Omental fat pad (tissue), 4 donors: ENCODE measurements around the gene CDK9. TPM values are rescaled to one million over a fixed set of nuclear protein-coding genes. Genes with fewer than 3 reads are reported as not detected.

Experiments used
- ATAC-seq: fragments of 150-250 bp; one replicate; pipeline ENCODE4 v1.9.1; 2016; ENCODE audit warnings: mild to moderate bottlenecking, moderate library complexity; ENCODE audit not compliant: low FRiP score
- DNase-seq: peaks from one replicate; pipeline ENCODE4 v3.0.0-alpha.2; 2019; ENCODE audit warnings: low spot score
- total RNA-seq, 4 donors: library from RNA; depleted of rRNA; stranded (reverse); fragments of >200 nt; gene quantifications; one replicate each; pipeline ENCODE4 v1.1.0, GENCODE V29; 2016
- TF ChIP-seq, protein P1 (sequence below), 3 donors: fragments of 450-650 bp; IDR thresholded peaks; one replicate each; pipeline ENCODE4 v1.5.1; 2016 to 2017; ENCODE audit warnings: antibody characterized with exemption in 3 of 3, mild to moderate bottlenecking in 3 of 3, moderate library complexity in 2 of 3

CDK9 gene
- total RNA-seq, 4 donors from 2014 or later = 69.8 to 117 (median 85.8) TPM

DNA sequence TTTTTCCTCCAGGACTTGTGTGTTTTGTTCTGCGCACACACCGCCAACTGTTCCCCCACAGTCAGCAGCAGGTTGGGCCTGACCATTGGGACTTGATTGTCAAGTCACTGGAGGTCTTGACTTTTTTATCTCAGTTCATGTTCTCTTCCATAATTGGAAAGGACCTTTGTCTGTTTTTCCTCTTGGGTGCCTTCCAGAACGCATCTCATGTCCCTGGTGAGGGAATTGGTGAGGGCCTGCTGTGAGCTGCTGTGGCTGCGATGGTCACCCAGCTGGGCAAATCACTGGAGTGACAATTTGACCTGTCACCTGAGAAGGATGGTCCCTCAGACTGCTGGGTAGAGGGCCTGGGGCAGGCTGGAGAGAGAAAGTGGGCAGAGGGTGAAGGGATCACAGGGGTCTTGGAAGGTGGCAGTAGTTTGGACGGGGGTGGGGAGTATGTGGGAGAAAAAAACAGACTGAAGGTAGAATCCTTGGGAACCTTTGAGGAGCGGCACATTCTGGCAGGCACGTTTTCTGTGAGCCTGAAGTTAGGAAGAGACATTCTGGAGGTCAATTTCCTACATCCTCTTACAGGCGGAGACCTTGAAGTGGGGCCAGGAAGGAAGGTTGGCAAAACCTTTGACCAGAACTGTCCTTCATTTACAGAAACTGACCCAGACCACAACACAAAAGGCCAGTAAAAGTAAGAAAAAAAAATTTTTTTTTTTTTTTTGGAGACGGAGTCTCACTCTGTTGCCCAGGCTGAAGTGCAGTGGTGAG lies 4.4 kb downstream of the CDK9 start:
- DNase-seq (no peak), ATAC-seq (no peak)
- TF ChIP-seq, protein P1, sequence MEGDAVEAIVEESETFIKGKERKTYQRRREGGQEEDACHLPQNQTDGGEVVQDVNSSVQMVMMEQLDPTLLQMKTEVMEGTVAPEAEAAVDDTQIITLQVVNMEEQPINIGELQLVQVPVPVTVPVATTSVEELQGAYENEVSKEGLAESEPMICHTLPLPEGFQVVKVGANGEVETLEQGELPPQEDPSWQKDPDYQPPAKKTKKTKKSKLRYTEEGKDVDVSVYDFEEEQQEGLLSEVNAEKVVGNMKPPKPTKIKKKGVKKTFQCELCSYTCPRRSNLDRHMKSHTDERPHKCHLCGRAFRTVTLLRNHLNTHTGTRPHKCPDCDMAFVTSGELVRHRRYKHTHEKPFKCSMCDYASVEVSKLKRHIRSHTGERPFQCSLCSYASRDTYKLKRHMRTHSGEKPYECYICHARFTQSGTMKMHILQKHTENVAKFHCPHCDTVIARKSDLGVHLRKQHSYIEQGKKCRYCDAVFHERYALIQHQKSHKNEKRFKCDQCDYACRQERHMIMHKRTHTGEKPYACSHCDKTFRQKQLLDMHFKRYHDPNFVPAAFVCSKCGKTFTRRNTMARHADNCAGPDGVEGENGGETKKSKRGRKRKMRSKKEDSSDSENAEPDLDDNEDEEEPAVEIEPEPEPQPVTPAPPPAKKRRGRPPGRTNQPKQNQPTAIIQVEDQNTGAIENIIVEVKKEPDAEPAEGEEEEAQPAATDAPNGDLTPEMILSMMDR (IDR thresholded peaks at IDR 0.05) = no peak

DNA sequence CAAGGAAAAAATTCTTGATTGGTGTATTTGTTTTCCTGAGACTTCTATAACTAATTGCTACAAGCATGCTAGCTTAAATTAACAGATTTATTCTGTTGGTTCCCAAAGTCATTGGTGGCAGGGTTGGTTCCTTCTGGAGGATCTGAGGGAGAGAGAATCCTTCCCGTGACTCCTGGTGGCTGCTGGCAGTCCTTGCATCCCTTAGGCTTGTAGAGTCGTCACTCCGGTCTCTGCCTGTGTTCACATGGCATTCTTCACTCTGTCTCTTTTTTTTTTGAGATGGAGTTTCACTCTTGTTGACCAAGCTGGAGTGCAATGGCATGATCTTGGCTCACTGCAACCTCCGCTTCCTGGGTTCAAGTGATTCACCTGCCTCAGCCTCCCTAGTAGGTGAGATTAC lies 5.3 kb downstream of the CDK9 start:
- no peak for ATAC-seq
- TF ChIP-seq, protein P1 (IDR thresholded peaks at IDR 0.05) = no peak
- DNase-seq = no peak

DNA sequence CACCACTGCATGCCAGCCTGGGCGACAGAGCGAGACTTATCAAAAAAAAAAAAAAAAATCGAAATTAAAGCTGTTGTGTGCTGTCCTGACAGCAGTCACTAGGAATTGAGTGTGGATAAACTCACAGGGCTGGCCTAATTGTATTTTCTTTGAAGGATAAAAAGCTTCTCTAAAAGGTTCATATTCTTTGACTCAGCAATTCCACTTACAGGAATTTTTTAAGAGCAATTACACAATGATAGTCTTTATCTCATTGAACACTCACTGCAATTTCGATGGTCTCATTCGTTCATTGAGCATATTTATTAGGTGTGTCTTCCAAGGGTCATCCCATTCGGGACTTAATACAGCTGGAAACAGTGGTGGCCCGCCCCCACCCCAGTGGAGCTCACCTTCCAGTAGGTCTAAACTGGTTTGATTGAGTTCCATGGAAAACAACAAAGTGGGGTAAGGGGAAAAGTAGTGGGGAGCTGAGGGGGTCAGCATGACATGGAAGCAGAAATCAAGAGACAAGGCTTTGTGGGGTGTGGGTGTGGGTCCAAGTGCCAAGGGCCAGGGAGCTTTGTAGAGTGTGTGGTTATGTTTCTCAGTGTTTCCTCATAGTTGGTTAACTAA lies 6.7 kb downstream of the CDK9 start:
- ATAC-seq (peak; percentile 43), DNase-seq (no peak)
- TF ChIP-seq, protein P1 (IDR thresholded peaks at IDR 0.05) = no peak

DNA sequence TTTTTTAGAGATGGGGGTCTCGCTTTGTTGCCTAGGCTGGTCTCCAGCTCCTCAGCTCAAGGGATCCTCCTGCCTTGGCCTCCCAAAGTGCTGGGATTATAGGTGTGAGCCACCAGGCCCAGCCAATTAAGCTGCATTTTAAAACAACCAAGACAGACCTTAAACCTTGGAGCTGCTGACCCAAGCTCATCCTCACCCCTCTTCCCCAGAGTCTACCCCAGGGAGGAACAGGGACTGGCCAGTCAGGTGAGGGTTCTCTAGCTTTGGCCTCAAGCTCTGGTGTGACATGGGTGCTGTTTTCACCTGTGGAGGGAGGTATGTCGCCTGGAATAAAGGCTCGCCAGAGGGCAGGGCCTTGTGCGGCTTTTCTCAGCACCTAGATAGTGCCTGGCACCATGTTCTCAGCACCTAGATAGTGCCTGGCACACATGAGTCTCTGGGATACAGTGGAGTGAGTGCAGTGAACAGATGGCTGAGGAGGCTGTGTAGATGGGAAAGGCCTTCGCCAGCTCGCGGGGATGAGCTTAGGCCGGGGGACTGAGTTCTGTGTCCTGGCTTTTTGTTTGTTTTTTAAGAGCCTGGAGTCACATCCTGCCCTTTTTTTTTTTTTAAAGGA lies 7.4 kb downstream of the CDK9 start:
- no peak for ATAC-seq
- TF ChIP-seq, protein P1 (IDR thresholded peaks at IDR 0.05) = no peak
- no peak for DNase-seq

DNA sequence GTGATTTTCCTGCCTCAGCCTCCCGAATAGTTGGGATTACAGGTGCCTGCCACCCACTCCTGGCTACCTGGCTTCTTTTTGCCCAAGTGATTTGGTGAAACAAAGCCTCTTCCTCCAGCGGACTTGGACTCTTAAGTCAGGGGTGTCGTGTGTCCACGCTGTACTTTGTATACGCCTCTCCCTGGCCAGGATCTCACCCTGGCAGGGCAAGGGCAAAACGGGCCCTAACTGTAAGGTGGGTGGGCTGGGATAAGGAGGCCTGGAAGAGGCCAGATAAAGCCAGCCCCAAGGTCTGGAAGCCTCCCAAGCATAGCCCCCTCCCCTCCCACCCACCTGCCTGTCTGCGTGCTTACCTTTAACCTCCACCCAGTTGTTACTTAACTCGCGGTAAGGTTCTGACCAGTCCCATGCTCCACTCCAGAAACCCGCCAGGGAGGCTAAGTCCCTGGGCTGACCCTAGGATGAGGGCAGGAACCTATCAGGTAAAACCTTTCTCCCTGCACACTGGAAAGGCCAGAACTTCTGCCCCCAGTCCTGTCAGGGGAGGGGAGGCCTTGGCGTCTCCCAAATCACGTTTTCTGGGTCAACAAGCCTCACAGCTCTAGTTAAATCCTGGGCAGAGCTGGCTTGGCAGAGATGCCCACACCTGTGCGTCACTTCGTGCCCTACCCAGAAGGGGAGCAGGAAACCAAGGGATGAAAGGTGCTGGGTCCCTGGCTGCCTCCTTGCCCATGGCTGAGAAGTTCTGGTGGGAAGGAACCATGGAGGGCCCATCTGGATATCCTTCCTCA lies 8.4 kb downstream of the CDK9 start:
- TF ChIP-seq, protein P1 (IDR thresholded peaks at IDR 0.05) = no peak
- ATAC-seq (no peak), DNase-seq (no peak)

DNA sequence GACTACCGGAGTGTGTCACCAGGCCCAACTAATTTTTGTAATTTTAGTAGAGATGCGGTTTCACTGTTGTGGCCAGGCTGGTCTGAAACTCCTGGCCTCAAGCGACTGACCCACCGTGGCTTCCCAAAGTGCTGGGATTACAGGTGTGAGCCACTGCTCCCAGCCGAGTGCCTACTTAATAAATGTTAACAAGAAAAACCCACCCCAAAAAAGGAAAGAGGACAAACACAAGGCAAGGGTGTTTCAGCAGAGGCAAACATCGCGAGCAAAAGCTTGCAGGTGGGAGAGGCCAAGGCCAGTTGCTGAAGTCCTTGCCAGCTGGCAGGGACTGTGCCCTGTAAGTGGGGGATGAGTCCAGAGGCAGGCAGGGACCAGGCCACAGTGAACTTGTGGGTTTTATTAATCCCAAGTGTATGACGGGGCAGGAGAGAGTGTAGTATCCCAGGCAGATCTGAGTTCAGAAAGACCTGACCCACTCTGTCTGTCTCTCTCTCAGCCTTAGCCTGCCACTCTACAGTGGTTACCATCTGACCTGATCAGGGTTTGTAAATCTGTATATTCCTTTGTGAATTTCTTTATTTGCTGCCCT lies 10.5 kb downstream of the CDK9 start:
- TF ChIP-seq, protein P1 (IDR thresholded peaks at IDR 0.05) = no peak
- DNase-seq (no peak), ATAC-seq (peak; percentile 13)
